Measurements from ENCODE around the gene PHLDA2.

PHLDA2 gene

DNA sequence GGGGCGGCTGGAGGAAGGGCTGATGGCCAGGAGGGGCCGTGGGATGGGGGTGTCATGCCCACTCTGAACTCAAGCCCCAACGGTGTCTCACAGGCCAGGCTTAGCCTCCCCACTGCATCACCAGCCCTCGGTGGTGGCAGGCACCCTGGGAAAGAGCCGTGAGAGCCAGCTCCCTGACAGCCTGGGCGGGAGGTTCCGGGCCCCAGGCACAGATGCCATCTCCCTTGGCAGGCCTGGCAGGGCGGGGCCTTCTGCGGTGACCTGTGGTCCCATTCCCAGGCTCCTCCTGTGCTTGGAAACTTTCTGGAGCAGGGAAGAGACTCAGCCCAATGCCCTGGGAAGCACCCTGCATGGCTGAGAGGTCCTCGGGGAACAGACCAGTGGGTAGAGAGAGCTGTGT lies 4.8 kb downstream of the PHLDA2 start:
- no peak for DNase-seq (ENCODE audit: low read depth)
- TF ChIP-seq, protein P1, sequence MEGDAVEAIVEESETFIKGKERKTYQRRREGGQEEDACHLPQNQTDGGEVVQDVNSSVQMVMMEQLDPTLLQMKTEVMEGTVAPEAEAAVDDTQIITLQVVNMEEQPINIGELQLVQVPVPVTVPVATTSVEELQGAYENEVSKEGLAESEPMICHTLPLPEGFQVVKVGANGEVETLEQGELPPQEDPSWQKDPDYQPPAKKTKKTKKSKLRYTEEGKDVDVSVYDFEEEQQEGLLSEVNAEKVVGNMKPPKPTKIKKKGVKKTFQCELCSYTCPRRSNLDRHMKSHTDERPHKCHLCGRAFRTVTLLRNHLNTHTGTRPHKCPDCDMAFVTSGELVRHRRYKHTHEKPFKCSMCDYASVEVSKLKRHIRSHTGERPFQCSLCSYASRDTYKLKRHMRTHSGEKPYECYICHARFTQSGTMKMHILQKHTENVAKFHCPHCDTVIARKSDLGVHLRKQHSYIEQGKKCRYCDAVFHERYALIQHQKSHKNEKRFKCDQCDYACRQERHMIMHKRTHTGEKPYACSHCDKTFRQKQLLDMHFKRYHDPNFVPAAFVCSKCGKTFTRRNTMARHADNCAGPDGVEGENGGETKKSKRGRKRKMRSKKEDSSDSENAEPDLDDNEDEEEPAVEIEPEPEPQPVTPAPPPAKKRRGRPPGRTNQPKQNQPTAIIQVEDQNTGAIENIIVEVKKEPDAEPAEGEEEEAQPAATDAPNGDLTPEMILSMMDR (conservative IDR thresholded peaks at IDR 0.05; ENCODE audit: control insufficient read depth, insufficient read depth, low read depth, low read length) = no peak
- H3K4me3 ChIP-seq (ENCODE audit: control insufficient read depth, low read depth, low read length) = no peak overlapping the region

DNA sequence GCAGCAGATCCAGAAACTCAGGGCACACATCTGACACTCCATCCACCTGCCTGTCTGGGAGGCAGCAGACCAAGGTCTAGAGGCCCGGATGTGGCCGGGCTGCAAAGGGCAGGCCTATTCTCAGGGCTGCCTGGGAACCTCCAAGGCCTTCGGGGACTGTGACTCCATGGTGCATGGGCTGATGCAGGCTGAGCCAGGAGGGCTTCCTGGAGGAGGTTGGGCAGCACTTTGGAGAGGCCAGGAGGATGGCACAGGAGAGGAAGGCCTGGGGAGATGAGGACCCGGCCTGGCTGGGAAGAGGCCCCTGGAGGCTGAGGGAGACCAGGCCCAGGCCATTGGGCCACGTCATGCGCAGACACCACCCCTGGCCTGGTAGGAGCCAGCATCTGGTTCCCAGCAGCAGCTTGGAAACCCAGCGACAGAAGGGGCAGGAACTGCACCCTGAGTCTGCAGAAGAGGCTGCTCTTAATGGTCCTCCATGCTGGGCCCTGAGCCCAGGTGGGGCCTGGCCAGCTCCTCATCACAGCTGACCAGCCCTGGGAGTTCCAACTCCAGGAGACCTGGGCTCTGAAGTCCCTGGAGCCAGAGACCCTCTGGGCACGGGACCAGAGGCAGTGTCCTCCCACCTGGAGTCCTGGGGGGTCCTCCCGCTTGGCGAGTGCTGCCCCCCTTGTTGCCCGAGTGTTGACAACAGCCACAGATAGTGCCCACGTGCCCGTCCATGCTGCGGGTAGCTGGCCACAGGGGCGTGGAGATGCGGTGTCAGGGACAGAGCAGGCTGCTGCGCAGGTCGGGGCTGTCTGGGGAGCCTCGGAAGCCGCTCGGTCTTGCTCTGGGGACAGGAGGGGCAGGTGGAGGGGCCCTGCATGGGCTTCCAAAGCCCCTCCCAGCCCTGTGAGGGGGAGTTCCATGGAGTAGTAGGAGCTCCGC lies 5.5 kb downstream of the PHLDA2 start:
- no peak overlapping the region for H3K4me3 ChIP-seq (ENCODE audit: control insufficient read depth, low read depth, low read length)
- TF ChIP-seq, protein P1 (conservative IDR thresholded peaks at IDR 0.05; ENCODE audit: control insufficient read depth, insufficient read depth, low read depth, low read length) = no peak
- DNase-seq (ENCODE audit: low read depth) = no peak

DNA sequence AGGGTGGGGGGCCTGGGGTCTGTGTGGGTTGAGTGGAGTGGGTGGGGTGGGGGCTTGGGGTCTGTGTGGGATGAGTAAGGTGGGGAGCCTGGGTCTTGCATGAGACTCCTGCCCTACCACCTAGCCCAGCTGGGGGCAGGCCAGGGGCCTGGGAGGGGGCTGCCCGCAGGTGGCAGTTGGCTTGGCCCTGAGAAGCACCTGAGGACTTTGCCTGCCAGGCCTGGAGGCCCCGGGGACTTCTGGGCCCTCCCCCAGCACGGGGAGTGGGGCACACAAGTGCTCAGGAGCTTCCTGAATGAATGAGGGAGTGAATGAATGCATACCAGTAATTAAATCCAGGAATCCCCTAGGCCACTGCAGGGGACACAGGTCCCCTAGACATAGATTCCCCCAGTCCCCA lies 6.6 kb downstream of the PHLDA2 start:
- no peak for DNase-seq (ENCODE audit: low read depth)
- no peak overlapping the region for H3K4me3 ChIP-seq (ENCODE audit: control insufficient read depth, low read depth, low read length)
- TF ChIP-seq, protein P1 (conservative IDR thresholded peaks at IDR 0.05; ENCODE audit: control insufficient read depth, insufficient read depth, low read depth, low read length) = no peak

DNA sequence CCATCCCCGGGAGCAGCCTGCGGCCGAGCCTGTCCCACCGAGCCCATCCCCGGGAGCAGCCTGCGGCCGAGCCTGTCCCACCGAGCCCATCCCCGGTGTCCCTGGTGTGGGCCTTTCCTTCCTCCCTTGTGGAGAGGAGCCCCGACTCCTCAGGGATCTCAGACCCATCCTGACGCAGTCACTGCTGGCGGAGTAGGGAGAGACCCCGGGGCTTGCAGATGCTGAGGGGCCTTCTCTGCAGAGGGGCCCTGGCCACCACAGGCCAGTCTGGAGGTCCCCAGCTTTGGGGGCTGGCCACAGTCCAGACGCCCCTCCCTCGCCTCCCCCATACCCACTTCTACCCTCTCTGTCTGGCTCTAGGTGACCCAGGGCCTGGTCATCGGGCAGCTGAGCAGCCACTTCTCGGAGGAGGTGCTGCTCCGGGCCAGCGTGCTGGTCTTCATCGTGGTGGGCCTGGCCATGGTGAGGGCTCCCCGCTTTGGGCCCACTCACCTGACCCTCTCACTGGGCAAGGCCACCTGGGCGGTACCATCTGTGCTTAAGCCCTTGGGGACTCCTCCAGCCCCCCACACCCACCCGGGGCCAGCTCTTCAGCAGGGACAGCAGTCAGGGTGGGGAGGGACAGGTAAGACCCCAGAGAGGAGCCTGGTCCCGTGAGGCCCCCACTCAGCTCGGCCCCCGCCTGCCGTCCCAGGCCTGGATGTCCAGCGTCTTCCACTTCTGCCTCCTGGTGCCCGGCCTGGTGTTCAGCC lies 7.3 kb downstream of the PHLDA2 start:
- TF ChIP-seq, protein P1 (conservative IDR thresholded peaks at IDR 0.05; ENCODE audit: control insufficient read depth, insufficient read depth, low read depth, low read length) = no peak
- no peak overlapping the region for H3K4me3 ChIP-seq (ENCODE audit: control insufficient read depth, low read depth, low read length)
- DNase-seq (ENCODE audit: low read depth) = no peak

DNA sequence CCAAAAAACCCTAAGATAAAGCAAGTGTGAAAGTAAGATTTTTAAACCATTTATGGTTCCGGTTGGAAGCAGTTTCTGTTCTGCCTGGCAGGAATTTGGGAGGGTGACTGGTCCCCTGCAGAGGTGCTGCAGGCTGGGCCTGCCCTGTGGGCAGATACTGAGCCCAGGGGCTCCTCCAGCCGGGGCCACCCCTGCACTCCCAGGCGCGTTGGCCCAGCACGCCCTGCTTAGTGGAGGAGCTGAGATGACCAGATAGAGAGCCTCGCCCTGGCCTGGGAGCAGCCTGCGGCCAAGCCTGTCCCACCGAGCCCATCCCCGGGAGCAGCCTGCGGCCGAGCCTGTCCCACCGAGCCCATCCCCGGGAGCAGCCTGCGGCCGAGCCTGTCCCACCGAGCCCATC lies 8.0 kb downstream of the PHLDA2 start:
- H3K4me3 ChIP-seq (ENCODE audit: control insufficient read depth, low read depth, low read length) = no peak overlapping the region
- no peak for DNase-seq (ENCODE audit: low read depth)
- TF ChIP-seq, protein P1 (conservative IDR thresholded peaks at IDR 0.05; ENCODE audit: control insufficient read depth, insufficient read depth, low read depth, low read length) = no peak

DNA sequence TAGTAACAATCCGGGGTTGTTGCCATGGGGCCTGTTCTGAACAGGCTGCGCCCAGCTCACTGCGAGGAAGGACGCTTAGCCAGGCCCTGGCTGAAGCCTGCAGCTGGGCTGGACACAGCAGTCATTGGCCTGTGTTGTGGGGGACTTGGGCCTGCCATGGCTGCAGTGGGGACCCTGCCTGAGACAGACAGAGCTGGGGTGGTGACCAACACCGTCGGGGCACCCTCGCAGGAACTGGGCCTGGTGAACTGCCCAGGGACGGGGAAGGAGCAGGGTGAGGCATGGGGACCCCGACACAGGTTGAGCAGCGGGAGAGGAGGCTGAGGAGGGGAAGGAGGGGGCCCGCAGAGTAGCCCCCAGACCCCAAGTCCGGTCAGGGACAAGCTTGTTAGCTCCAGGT lies 8.9 kb downstream of the PHLDA2 start:
- H3K4me3 ChIP-seq (ENCODE audit: control insufficient read depth, low read depth, low read length) = no peak overlapping the region
- no peak for DNase-seq (ENCODE audit: low read depth)
- TF ChIP-seq, protein P1 (conservative IDR thresholded peaks at IDR 0.05; ENCODE audit: control insufficient read depth, insufficient read depth, low read depth, low read length) = no peak
